Ovary (tissue), 3 donors: ENCODE data around the gene NOP9.

Experiments
- CTCF ChIP-seq, 3 donors: fragments of 450-650 bp in 2 of 3; fragments of 200-600 bp in 1 of 3; IDR thresholded peaks; one replicate each; pipeline versions ENCODE4 v1.5.1 to v1.8.0; 2016 to 2022; ENCODE audit warnings: antibody characterized with exemption in 3 of 3, mild to moderate bottlenecking in 1 of 3
- POLR2A ChIP-seq: fragments of 450-650 bp; IDR thresholded peaks from one replicate; pipeline ENCODE4 v1.6.1; 2017; ENCODE audit warnings: antibody characterized with exemption, mild to moderate bottlenecking, moderate library complexity
- donor health status: DM: no; HTN: no; CAD: no.

- TF ChIP-seq CTCF (IDR thresholded peaks at IDR 0.05), result no peak
- TF ChIP-seq POLR2A, result no peak
Measured at GRCh38 chr14:24284501-24285035, 15.1 kb upstream of the NOP9 start.
